ENCODE measurements around the gene ARHGAP42.

GRCh38 chr11:100776212-100776896 lies 89.3 kb downstream of the ARHGAP42 start:
- TF ChIP-seq, protein P1, sequence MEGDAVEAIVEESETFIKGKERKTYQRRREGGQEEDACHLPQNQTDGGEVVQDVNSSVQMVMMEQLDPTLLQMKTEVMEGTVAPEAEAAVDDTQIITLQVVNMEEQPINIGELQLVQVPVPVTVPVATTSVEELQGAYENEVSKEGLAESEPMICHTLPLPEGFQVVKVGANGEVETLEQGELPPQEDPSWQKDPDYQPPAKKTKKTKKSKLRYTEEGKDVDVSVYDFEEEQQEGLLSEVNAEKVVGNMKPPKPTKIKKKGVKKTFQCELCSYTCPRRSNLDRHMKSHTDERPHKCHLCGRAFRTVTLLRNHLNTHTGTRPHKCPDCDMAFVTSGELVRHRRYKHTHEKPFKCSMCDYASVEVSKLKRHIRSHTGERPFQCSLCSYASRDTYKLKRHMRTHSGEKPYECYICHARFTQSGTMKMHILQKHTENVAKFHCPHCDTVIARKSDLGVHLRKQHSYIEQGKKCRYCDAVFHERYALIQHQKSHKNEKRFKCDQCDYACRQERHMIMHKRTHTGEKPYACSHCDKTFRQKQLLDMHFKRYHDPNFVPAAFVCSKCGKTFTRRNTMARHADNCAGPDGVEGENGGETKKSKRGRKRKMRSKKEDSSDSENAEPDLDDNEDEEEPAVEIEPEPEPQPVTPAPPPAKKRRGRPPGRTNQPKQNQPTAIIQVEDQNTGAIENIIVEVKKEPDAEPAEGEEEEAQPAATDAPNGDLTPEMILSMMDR (IDR thresholded peaks at IDR 0.05; ENCODE audit: low read depth, low read length, poor library complexity, severe bottlenecking) = no peak
- no peak for TF ChIP-seq EZH2phosphoT487 (IDR thresholded peaks at IDR 0.05; ENCODE audit: borderline replicate concordance, low read length)
